ENCODE results near the gene THBS3. TPM values are rescaled to one million over a fixed set of nuclear protein-coding genes. Genes with fewer than 3 reads are reported as not detected.
"Not testable (repeated sequence)": the region's sequence is repeated elsewhere in the genome, so short reads cannot be mapped to it uniquely, and the experiment has no call there.

Gene THBS3
- total RNA-seq, 1 donor from 2014 or later: 55.4 TPM

GRCh38 chr1:155228096-155228427, 20.4 kb upstream of the THBS3 start:
- peak overlapping the region; percentile 93 for H3K27ac Mint-ChIP-seq (ENCODE audit: unreplicated experiment)
- H3K36me3 Mint-ChIP-seq (ENCODE audit: unreplicated experiment): no peaks in the 10 kb centered on the region
- no peak for DNase-seq (ENCODE audit: extremely low spot score, unreplicated experiment)
- peak overlapping the region; percentile 82 for H3K4me3 Mint-ChIP-seq (ENCODE audit: unreplicated experiment)
- peaks cover 48% of the 10 kb centered on the region for H3K4me1 Mint-ChIP-seq (ENCODE audit: unreplicated experiment)
- no peaks in the 10 kb centered on the region for H3K27me3 Mint-ChIP-seq (ENCODE audit: unreplicated experiment)
- TF ChIP-seq CTCF (IDR thresholded peaks at IDR 0.05): no peak
- no peaks in the 10 kb centered on the region for H3K9me3 Mint-ChIP-seq (ENCODE audit: unreplicated experiment)

GRCh38 chr1:155227261-155228095, 19.8 kb upstream of the THBS3 start:
- Mint-ChIP-seq H3K4me3 (ENCODE audit: unreplicated experiment) (peak overlapping the region; percentile 82), H3K36me3 (ENCODE audit: unreplicated experiment) (no peaks in the 10 kb centered on the region), H3K27me3 (ENCODE audit: unreplicated experiment) (no peaks in the 10 kb centered on the region), H3K9me3 (ENCODE audit: unreplicated experiment) (no peaks in the 10 kb centered on the region), H3K4me1 (ENCODE audit: unreplicated experiment) (peaks cover 45% of the 10 kb centered on the region), H3K27ac (ENCODE audit: unreplicated experiment) (peak overlapping the region; percentile 93)
- no peak for TF ChIP-seq CTCF (IDR thresholded peaks at IDR 0.05)
- DNase-seq (ENCODE audit: extremely low spot score, unreplicated experiment): peak; percentile 99

GRCh38 chr1:155226910-155227260, 19.2 kb upstream of the THBS3 start:
- Mint-ChIP-seq H3K36me3 (ENCODE audit: unreplicated experiment) (no peaks in the 10 kb centered on the region), H3K4me1 (ENCODE audit: unreplicated experiment) (peaks cover 39% of the 10 kb centered on the region), H3K27me3 (ENCODE audit: unreplicated experiment) (no peaks in the 10 kb centered on the region), H3K9me3 (ENCODE audit: unreplicated experiment) (no peaks in the 10 kb centered on the region), H3K4me3 (ENCODE audit: unreplicated experiment) (peak overlapping the region; percentile 82), H3K27ac (ENCODE audit: unreplicated experiment) (peak overlapping the region; percentile 93)
- DNase-seq (ENCODE audit: extremely low spot score, unreplicated experiment): no peak
- peak; percentile 6 for TF ChIP-seq CTCF (IDR thresholded peaks at IDR 0.05)

GRCh38 chr1:155226188-155226909, 18.7 kb upstream of the THBS3 start:
- no peaks in the 10 kb centered on the region for H3K36me3 Mint-ChIP-seq (ENCODE audit: unreplicated experiment)
- peak overlapping the region; percentile 93 for H3K27ac Mint-ChIP-seq (ENCODE audit: unreplicated experiment)
- H3K9me3 Mint-ChIP-seq (ENCODE audit: unreplicated experiment): no peaks in the 10 kb centered on the region
- DNase-seq (ENCODE audit: extremely low spot score, unreplicated experiment): no peak
- no peaks in the 10 kb centered on the region for H3K27me3 Mint-ChIP-seq (ENCODE audit: unreplicated experiment)
- peak overlapping the region; percentile 82 for H3K4me3 Mint-ChIP-seq (ENCODE audit: unreplicated experiment)
- peak; percentile 73 for TF ChIP-seq CTCF (IDR thresholded peaks at IDR 0.05)
- peaks cover 35% of the 10 kb centered on the region for H3K4me1 Mint-ChIP-seq (ENCODE audit: unreplicated experiment)

- Mint-ChIP-seq H3K4me1 (ENCODE audit: unreplicated experiment) (peaks cover 33% of the 10 kb centered on the region), H3K27ac (ENCODE audit: unreplicated experiment) (peak overlapping the region; percentile 93)
- not testable (repeated sequence) for DNase-seq (ENCODE audit: extremely low spot score, unreplicated experiment); H3K27me3 Mint-ChIP-seq (ENCODE audit: unreplicated experiment); H3K9me3 Mint-ChIP-seq (ENCODE audit: unreplicated experiment); H3K36me3 Mint-ChIP-seq (ENCODE audit: unreplicated experiment); H3K4me3 Mint-ChIP-seq (ENCODE audit: unreplicated experiment)
Observed at GRCh38 chr1:155225404-155225759, 17.7 kb upstream of the THBS3 start.

All from osteocyte (in vitro differentiated cells).